HG03280 (cell line): ENCODE results near the gene SMCO2.

ENCODE experiments used
- ATAC-seq: cut with Tn5 transposase; IDR thresholded peaks from one replicate; pipeline ENCODE4 v1.9.1; 2021; ENCODE audit warnings: mild to moderate bottlenecking, moderate library complexity; ENCODE audit not compliant: unreplicated experiment

Gene SMCO2

DNA sequence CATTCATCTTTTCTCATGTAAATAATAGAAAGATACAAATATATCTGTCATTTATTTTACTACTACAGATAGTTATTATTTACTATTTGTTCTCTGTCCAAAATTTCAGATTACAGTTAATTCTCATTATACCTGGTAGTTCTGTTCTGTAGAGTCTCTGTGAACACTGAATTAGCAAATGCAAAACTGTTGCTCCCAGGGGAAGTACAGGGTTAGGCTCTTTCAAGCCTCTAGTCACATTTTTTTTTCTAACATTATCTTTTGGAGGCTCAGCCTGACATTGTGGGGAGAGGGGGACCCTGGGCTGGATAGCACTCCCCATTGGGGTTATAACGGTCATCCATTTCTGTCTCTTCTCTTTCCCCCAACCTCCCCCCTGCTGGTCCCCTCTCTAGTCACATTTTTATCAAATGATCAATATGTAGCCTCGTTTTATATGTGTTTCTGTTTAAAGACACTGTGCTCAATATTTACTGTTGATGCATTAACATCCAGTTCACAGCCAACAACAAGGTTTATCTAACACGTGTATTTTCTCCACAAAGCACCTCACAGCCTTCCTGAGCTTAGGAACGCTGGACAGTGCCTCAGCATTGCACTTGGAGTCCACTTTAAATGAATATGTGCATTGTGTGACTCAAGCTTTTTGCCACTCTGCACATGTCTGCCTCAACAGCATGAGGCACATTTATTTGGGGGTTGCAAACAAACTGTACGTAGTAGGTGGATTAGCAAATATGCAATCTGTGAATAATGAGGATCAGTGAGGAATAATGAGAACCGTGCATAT lies 4.7 kb downstream of the SMCO2 start:
- no peak for ATAC-seq

DNA sequence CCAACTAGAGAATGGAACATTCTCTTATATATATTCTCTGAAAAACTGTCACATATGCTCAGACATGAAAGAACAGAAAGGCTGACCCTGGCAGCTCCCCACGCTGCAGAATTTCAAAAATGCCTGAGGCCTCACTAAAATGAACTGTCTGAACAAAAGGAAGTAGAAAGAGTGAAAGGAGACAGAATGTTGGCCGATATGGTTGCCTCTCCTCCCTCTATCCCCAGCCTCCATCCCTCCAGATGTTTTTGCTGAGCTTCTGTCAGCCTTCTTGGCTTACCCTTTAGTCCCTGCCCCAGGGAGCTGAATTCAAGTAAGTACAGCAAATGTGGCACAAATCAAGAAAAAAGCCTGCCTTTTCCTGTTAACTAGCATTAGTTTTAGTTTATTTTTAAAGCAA lies 6.9 kb downstream of the SMCO2 start:
- ATAC-seq: no peak

DNA sequence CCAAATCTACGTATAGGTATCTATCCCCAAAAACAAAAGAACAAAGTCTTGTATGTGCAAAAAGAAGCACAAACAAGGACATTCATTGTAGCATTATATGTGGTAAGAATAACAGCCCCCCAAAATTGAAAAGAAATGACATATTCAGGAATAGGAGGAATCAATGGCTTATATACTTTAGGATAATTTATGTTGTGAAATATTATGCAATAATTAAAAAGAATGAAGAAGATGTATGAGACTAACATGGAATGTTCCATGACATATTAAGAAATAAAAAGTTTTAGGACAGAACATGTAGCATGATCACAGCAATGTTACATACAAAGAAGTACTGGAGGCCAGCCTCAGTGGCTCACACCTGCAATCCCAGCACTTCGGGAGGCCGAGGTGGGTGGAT lies 9.1 kb downstream of the SMCO2 start:
- no peak for ATAC-seq

DNA sequence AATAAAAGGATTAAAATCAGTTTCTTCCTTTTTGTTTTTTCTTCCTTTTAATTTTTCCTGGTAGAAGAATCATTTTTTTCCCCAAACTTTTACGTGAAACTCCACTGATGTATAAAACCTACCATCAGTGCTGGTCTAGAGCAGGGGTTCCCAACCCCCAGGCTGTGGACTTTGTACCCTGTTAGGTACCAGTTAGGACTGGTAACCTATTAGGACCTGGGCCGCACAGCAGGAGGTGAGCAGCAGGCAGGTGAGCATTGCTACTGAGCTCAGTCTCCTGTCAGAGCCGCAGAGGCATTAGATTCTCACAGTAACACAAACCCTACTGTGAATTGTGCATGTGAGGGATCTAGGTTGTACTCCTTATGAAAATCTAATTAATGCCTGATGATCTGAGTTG lies 10.1 kb downstream of the SMCO2 start:
- no peak for ATAC-seq

DNA sequence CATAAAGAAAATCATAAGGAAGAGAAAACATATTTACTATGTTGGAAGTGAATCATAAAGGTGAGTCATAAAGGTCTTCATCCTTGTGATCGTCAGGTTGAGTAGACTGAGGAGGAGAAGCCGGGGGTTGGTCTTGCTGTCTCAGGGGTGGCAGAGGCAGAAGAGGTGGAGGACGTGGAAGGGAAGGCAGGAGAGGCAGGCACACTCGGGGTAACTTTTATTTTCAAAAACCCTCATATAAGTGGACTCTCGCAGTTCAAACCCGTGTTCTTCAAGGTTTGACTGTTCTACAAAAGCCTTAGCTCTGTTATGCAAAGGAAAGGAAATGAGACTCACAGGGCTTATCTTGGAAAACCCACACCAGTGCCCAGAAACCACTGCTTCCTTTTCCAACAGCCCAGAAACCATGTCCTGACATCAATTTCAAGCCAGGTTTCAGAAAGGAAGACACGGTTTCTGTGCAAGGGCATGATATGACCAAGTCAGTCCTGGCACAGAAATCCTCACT lies 14.0 kb downstream of the SMCO2 start:
- no peak for ATAC-seq

DNA sequence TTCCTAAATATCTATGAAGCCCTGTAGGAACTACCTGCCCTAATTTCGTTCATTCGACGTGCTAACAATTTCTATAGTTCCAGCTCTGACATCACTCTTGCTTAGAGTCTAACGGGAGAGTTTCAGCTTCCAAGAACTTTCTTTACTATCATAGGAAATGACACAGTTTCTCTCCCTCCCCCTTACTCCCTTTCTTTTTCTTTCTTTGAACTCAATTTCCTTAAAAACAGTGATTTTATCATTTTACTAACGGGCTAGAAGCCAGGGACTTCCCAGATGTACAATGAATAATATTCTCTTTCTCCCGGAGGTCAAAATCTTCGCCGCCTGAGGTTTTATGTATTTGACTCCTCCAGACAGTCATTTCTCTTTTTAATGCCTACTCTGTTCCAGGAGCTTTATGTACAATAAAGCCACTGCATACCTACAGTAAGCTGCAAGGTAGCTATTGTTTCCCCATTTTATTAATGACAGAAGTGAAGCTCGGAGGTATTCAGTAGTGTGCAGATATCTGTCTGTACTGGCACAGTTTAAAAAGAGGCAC lies 15.7 kb downstream of the SMCO2 start:
- ATAC-seq: no peak

DNA sequence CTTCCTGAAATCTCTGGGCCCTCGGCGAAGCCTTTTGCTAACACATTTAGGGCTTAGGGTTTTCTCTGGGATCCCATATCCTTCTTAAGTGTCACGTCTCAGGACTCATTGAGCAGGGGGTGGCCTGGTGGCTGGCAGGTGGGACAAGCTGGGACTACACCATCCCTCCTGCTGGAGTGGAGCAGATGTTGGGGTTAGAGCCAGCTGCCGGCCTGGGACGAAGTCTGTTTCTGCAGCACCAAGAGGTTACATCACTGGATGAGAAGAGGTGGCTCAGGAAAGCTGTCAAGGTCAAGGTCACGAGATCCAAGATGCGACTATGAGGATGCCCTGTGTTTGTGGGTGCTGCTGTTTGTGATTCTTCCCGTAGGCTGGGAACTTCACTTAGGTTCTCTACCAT lies 16.3 kb downstream of the SMCO2 start:
- ATAC-seq: no peak

DNA sequence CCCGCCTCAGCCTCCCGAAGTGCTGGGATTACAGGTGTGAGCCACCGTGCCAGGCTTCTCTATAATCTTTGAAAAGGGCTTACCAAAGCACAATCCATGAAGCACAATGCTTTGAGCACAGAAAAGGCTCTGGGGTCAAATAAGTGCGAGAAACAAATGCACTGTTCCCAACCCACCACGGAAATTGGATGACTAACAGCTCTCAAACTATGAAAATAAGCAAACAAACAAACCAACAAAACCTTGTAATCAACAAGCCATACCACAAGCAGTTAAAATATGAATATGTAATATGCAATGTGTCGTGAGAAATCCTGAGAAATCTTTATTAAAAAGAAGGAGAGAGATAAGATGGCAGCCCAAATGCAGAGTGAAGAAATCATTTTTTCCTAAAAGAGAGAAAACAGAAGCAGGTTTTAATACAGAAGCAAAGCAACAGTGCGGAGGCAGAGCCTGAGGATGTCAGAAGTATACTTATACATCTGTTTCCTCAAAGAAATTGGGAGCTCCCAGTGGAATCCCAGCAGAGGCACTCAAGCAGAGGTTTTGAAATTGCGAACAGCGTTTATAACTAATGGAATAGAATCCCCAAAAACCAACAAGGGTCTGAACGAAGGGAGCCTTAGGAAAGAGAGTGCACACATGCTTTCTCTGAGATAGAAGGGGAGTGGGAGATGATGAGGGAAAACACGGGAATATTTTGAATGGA lies 17.1 kb downstream of the SMCO2 start:
- ATAC-seq: no peak

DNA sequence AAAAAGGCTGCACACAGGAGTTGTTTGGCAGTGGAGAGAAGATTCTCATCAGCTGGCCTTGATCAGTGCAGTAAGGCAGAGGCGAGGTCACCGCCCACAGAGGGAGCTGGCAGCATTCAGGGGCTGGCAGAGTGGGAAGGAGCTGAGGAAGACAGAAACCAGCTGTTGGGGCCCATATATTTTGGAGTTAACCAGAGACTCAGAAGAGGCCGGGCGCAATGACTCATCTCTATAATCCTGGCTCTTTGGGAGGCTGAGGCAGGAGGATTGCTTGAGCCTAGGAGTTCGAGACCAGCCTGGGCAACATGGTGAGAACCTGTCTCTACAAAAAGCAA lies 17.7 kb downstream of the SMCO2 start:
- no peak for ATAC-seq

DNA sequence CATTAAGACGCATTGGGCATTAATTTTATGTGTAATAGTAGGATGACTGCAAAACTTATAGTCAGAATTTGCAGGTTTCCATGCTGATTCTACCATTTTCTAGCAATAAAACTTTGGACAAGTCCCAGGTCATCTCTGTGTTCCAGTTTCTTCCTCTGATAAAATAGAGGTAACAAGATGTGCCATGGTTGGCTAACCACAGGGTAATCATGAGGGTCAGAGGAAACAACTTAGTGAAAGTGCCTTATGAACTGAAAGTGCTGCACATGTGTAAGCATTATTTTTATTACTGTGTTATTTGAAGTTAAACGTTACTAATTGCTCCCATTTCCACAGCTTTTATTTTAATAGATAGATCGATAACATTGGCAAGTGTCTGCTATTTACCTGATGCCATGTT lies 21.1 kb downstream of the SMCO2 start:
- no peak for ATAC-seq

DNA sequence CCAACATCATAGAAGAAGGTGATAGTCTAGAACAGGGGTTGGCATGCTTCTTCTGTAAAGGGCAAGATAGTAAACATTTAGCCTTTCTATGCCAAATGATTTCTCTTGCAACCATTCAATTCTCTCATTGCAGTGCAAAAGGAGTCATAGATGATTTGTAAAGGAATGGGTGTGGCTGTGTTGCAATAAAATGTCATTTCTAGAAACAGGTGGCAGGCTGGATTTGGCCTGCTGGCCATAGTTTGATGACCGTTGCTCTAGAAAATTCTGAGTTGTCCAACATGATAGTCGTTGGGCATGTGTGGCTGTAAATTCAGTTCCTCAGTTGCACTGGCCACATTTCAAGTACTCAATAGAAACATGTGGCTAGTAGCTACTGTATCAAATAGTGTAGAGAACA lies 21.7 kb downstream of the SMCO2 start:
- no peak for ATAC-seq

DNA sequence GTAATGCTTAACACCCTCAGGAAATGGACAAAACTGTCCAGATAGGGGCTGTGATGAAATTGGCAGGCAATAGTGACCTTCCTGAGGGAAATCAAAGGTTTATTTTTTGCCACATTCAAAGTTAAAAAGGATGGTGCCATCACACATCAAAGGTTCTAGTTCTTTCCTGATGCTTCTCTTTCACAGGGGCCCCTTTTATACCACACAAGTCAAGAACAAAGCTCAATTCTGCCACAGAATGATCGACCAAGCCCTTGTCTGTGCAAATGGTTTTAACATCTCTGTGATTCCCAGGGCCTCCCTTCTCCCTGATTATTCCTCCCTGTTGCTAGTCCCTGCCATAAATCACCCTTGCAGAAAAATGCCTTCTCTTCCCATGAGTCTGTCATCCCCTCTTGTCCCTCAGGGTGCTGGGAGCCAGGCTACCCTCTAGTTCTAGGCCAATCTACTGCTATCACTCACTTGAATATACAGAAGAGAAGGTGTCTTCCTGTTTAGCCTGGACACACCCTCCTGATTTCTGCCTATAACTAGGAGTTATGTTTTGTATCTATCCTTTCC lies 22.7 kb downstream of the SMCO2 start:
- no peak for ATAC-seq

DNA sequence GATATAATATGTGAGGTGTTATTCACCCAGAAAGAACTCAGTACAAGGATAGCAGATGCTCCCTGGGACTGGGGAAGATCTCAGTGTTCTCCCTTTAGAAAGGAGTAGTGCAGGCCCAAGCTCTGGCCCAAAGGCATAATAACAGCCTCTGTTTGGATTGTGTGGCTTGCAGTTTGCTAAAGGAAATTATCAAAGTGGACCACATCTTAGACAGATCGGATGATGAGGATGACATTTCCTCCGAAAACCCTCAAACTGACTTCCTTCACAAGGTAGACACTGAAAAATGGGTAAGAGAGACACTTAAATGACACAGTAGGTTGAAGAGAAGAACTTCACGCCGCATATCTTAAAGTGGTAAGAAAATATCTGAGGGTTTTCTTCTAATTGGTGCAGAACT lies 26.1 kb downstream of the SMCO2 start:
- no peak for ATAC-seq

DNA sequence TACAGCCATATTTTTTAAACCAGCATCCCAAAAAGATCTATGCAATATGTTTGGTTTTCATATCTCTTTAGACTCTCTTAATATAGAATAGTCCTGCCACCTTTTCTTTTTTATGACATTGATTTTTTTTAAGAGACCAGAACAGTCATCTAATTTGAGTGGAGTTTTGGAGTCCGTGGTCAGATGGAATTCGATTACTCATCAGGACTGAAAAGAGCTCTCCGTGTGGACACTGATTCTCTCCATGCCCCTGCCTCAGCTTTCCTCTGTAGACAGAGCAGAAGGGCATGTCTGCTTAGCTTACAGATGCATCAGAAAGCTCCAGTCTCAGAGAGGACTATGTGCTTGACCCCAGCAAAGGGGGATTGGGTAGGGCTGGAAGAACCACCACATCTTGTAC lies 27.8 kb downstream of the SMCO2 start:
- ATAC-seq: no peak

DNA sequence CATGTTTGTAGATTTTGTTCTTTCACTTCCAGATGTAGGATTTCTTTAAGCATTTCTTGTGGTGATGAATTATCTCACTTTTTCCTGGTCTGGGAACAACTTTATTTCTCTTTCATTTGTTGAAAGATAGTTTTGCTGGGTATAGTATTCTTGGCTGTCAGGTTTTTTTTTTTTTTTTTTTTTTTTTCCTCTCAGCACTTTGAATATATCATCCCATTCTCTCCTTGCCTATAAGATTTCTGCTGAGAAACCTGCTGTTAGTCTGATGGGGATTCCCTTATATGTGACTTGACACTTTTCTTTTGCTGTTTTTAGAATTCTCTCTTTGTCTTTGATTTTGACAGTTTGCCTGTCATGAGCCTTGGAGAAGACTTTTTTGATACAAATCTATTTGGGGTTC lies 30.5 kb downstream of the SMCO2 start:
- no peak for ATAC-seq

DNA sequence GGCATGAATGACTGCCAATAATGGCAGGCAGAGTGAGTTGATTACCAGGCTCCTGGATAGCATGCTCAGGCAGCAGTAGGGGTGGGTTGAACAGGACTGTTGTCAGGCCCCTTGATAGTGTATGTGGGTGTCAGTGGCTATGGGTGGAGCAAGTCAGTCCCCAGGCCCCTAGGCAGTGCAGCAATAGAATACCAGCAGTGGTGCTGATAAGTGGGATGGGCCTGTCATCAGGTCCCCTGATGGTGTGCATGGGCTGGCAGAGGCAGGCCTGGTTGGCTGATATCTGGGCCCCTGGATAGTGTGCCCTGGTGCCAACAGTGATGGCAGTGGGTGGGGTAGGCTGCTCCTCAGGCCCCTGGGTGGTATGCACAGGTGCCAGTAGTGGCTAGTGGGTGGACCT lies 32.4 kb downstream of the SMCO2 start:
- no peak for ATAC-seq

DNA sequence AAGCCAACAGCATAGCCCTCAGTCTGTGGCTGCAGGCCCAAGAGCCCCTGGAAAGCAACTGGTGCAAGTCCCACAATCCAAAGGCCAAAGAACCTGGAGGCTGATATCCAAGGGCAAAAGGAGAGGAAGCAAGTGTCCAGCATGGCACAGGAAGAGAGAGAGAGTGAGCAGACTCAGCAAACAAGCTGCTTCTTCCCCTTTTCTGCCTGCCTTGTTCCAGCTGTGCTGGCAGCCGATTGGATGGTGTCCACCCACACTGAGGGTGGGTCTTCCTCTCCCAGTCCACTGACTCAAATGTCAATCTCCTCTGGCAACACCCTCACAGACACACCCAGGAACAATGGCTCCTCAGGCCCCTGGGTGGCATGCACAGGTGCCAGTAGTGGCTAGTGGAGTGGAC lies 33.5 kb downstream of the SMCO2 start:
- no peak for ATAC-seq

DNA sequence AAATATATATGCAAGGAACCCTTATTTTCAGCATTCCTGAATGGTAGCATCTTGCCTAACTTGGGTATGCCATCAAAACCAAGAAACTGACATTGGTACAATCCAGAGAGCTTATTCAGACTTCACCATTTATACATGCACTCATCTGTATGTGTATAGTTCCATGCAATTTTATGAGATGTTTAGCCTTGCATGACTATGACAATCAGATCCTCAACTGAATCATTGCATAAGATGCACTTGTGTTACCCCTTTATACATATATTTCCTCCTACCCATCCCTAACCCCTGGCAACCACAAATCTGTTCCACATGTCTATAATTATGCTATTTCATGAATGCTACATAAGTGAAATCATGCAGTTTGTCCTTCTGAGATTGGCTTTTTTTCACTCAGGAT lies 40.4 kb downstream of the SMCO2 start:
- no peak for ATAC-seq

DNA sequence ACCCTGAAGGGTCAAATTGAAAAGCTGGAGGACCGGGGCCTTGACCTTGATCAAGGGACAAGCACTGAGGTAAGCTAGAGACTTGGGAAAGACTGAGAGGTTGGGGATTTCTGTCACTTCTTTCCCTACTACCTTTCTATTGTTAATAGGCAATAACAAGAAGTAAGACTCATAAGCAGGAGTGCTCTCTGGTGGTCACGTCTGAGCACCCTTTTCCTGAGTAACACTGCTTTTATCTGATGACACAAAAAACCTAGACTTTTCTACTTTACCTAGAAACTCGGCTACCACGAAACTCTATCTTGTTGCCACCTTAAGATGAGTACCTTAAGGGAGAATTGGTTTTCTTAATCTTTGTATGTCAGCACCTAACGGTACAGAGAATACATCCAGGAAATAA lies 41.9 kb downstream of the SMCO2 start:
- no peak for ATAC-seq

DNA sequence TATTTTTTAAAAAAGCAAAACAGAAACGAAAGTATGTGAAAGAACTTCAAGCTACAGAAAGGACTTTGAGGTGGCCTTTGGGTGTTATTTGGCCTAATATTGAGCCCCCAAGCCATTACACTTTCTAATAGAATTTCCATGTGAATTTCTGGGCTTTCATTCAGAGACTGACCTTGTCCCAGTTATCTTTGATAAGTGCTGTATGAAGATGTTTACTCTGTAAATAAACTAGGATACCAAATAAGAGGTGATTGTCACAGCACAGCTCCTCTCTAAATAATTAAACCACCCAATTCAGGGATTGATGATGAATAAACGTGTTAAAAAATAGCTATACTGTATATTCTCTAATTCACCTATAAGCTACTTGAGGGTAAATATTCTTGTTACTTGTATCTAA lies 44.7 kb downstream of the SMCO2 start:
- ATAC-seq: no peak

DNA sequence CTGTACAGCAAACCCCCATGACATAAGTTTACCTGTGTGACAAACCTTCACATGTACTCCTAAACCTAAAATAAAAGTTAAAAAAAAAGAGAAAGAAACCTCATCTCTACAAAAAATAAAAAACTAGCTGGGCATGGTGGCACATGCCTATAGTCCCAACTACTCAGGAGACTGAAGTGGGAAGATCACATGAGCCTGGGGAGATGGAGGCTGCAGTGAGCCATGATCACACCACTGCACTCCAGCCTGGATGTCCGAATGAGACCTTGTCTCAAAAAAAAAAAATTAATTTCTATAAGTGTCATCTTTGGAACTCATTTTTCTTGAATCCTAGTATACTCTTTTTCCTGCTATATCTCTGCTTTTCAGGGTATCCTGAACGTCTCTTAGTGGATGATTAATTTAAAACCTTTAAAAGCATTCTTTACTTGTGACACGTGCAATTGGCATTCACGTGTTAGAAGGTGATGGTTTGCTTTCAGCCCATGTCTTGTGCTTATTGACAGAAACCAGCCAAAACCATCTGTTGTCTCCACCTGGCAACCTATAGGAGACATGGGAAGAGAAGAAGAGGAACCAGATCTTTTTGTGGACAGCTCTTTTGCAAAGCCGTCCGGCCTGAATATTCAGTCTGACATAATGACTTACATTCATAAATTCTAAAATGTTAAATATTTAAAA lies 46.9 kb downstream of the SMCO2 start:
- no peak for ATAC-seq
